Hypothalamus (tissue), 51 donors: ENCODE data around the gene ANKRD42.
A peak's percentile ranks its signal among the peaks of the same experiment; 100 is the strongest.
"Not testable (repeated sequence)": the region's sequence is repeated elsewhere in the genome, so short reads cannot be mapped to it uniquely, and the experiment has no call there.

ENCODE experiments used
- DNase-seq, 51 donors: peaks; one replicate each; lab custom pipeline; 2025; lab: John Stamatoyannopoulos, UW

ANKRD42 gene

DNA sequence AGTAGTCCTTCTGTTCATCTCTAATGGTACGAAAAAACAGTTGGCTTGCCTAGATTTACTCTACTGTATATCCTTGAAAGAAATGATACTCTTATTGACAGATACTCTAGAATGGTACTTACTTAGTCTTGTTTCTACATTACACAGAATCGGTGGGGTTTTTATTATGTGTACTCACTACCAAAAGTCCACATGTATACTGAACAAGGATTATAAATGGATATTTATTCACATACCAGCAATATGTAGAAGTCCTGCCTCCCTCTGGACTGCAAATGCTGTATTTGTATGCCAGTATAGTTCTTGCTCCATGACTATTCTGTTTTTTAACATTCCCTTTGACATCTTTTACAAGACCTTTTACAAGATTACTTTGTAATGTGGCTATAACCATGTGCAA lies 22.6 kb upstream of the ANKRD42 start:
- DNase-seq = no peak

DNA sequence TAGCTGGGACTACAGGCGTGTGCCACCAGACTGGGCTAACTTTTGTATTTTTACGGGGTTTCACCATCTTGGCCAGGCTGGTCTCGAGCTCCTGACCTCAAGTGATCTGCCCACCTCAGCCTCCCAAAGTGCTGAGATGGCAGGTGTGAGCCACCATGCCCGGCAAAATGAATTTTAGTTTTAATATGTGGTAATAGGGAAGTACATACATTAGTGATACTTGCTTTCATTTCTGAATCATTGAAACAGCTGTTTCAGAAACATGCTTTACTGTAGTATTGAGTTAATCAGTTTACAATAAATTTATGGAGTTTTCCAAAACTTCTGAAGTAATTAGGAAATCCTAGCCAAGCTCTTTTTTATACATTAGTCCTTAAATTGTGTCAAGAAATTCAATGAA lies 21.0 kb upstream of the ANKRD42 start:
- DNase-seq = no peak

DNA sequence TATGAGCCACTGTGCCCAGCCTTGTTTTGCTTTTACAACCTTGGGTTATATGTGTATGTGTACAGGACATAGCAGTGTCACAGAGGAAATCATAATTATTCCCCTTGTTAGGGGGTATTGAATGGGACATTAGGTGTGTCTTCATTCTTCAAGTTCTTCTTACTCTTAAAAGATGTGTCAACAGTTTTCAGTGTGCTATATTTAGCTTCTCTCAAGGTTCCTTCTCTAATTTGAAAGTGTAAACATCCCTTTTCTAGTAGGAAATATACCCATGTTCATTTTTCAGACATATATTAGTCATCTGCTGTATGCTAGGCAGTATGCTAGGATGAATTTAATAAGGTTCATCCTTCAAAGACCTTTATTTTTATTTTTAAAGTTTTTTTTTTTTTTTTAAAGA lies 19.5 kb upstream of the ANKRD42 start:
- no peak for DNase-seq

DNA sequence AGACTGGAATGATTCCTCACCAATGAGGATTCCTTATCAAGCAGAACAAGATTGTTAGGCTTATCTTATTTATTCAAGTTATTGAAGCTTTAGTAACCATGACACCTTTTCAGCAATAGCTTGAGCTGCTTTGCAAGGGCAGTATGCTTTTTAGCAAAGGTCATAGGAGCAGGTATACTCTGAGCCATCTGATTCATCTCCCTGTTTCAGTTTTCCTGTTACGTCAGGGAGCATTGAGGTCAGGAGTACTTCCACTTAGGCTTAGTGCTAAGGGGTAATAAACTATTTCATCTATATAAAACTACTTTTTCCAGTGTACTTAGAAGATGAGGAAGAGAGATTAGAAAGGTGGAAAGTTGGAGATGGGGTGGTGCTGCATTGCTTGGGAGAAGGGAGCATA lies 17.7 kb upstream of the ANKRD42 start:
- no peak for DNase-seq

DNA sequence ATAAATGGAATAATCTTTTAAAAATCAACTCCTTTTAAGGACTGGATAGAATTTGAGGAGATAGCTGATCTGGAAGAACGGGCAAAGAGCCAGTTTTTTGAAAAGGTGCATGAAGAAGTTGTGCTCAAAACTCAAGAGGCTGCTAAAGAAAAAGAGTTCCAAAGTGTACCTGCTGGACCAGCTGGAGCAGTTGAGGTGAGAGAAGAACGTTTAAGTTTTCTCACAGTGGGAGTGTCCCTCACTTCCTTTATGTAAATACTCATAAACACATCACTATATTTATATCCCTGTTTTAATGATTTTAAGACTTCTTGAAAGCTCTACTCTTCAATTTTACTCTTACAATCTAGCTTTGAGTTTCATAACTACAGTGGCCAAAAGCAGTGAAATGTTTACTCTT lies 11.7 kb upstream of the ANKRD42 start:
- no peak for DNase-seq

DNA sequence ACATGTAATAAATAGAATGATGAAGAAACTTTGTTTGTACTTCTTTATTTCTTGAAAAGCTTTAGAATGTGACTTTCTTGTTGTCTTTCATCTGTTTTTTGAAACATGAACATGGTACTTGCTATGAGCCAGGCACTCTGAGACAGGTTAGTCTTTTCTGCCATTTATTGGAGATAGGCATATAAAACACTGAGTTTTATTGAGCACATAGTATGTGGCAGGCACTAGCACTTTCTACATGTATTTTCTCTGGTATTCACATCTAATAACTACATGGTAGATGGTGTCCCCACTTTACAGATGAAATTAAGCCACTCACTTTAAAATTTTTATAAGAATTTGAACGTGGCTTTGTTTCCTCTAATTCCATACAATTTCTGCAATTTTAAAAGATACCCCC lies 7.7 kb upstream of the ANKRD42 start:
- no peak for DNase-seq

DNA sequence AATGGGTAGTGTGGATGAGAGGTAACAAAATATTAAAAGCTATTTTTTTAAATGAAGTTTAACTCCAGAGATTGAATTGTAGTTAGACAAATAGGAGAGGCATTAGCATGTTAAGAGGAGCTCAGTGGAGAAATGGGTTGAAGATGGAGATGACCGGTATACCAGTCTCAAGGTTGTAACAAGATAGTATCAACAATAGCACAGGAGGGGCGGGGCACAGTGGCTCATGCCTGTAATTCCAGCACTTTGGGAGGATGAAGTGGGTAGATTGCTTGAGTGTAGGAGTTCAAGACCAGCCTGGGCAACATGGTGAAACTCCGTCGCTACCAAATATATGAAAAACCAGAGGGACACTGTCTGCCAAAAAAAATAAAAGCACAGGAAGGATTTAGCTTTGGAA lies 6.0 kb upstream of the ANKRD42 start:
- DNase-seq = no peak

DNA sequence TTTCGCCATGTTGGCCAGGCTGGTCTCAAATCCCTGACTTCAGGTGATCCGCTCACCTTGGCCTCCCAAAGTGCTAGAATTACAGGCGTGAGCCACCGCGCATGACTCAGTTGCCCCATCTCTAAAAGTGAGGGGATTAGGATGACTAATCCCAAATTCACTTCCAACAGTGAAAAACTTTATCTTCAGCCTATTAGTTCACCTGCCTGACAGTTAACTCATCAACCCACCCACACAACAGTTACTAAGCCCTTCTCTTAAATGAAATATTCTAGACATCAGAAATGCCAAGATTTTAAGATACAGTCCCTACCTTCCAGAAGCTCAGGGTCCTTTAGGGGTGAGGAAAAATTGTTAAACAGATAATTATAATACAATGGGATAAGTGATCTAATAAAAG lies 2.0 kb upstream of the ANKRD42 start:
- DNase-seq = no peak

DNA sequence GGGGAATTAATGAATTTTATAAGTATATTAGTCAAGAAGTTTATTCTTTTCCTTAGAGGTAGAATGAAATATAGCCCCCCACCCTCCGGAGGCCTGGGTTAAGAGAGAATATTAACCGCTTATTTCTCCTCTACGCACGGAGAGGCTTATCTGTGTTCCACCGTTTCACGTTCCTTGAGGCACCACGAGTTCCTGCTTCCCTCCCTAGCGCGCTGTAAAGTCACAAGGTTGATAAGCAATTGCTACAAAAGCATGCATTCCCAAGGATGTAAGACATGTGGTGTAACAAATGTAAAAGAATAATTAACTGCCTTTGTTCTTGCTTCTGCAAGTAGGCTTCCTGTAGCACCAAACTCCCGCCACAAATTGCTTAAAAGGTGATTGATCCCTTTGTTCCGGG lies 1.5 kb upstream of the ANKRD42 start:
- no peak for DNase-seq

DNA sequence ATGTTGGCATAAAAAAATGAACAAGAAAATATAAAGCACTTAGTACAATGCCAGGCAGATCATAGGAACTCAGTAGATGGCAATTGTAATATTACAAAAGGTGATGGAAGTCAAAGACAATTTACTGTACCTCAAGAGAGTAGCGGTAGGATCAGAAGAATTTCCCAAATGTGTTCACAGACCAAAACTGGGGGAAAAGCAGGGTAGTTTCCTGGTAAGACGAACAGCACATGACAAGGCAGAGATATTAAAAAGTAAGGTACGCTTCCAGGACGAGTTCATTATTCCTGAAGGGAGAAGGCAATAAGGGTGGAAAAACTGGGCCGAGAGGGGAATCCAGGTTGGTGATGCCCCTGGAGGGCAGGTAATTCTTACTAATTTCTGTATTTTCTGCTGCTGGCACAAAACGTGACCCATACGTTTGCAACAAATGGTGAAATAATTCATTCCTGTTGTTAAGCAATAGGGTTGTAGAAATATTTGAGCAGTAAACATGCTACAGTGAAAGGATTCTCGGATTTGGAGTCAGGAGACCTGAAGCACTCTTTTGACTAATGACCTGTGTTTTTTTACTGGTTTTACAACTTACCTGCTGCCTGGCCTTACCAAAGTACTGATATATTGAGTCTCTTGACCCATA lies 786 bp upstream of the ANKRD42 start:
- no peak for DNase-seq

DNA sequence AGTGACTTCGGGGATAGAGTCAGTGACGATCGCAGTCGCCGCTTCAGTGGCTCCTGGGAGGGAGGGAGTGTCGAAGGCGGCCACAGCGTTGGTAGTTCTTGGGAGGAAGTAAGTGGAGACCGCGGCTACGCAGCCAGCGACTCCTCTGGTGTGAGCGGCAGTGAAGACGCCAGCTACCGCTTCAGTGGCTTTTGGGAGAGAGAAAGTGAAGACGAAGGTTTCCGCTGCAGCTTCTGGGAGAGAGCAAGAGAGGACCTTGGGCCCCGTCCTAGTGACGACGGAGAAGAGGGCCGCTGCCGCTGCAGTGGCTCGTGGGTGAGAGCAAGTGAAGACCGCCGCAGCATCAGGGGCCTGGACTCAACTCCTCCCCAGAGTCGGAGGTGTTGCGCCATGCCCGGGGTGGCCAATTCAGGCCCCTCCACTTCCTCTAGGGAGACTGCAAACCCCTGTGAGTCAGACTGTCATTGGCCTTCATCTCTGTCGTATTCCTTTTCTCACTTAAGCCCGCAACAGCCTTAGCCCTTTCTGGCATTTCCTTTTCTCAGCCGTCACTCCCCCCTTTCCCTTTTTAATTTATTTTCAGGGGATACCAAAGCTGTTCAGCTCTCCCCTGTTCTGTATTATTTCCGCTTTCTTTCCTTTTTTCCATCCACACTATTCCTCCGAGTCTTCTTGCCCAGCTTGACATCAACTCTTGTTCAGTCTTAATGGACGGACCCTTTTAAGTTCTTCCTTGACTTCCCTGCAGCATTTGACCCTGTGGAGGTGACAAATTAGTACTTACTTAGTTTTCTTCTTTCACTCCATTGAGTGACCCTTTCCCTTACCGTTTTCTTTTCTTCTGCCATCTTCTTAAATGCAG lies 1.0 kb downstream of the ANKRD42 start:
- DNase-seq = peak in 43 of 51 donors; percentile 5 to 77 (median 29)

DNA sequence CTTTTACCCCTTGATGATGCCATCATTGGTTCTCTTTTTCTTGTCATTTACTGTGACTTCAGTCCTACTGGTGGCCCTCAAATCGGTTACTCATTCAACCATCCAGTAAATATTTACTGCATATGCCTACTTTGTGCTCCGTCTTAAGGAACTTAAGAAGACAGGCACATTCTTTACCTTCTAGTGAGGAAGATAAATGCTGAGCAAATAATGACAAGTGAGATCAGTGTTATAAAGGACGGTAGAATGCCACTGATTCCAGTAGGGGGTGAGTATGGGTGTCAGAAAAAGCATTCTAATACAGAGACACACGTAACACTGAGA lies 1.6 kb downstream of the ANKRD42 start:
- DNase-seq = no peak

DNA sequence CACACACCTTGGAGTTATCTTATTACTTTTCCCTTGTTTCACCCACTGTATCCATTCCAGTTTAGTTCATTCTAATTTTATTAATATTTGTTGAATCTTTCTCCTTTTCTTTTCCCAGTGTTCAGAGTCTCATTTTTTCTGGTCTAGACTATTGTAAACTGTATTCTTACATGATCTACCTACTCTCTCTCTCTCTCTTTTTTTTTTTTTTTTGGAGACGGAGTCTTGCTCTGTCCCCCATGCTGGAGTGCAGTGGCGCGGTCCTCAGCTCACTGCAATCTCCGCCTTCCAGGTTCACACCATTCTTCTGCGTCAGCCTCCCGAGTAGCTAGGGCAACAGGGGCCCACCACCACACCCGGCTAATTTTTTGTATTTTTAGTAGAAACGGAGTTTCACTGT lies 2.1 kb downstream of the ANKRD42 start:
- no peak for DNase-seq

DNA sequence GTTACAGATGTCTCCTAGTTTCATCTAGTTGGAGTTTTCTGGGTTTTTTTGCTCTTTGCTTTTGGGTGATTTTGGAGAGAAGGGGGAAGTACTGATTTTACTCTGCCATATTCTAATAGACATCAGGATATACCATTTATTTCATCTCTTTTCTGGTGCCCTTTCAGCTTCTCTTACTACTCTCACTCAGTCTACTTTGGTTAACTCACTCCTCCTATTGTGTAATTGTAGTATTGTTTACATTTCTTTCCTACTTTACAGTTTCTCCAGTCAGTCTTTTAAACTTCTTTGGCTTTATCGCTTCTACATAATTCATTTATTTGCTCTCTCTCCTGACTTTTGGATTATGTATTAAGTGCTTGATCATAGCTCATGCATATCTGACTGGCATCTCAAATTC lies 6.5 kb downstream of the ANKRD42 start:
- no peak for DNase-seq

DNA sequence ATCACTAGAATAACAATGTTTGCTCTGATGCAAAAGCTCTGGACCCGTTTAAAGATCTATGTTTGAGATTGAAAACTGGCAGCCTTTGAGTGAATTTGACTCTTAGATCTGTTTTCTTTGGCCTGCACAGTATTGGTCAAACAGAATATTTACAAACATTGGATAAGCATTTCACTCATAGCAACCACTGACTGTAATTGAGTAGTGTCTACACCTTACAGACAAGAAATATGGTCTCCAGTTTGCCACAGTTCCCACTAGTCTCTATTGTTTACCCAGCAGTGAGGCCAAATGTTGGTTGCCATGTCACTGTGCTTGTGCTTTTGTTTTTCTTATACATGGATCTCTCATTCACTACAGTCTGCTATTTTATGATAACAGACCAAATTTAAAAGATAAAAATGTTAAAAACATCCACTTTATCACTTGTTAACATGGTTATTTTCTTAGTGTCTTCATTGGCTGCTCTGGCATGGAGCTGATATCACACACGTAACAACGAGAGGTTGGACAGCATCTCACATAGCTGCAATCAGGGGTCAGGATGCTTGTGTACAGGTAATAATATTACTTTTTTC lies 12.2 kb downstream of the ANKRD42 start:
- DNase-seq = no peak

DNA sequence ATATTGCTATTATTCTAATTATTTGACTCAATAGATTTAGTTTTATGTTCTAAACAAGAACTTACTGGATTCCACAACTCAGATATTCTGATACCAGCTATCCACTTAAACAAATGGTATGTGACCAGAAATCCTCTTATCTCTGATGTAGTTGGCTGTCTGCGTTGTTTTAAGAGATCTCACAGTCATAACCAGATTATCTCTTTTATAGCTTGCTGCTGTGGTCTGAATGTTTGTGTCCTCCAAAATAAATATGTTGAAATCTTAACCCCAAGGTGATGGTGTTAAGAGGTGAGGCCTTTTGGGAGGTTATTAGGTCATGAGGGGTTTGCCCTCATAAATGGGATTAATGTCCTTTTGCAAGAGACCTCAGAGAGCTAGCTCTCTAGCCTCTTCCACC lies 12.7 kb downstream of the ANKRD42 start:
- no peak for DNase-seq

DNA sequence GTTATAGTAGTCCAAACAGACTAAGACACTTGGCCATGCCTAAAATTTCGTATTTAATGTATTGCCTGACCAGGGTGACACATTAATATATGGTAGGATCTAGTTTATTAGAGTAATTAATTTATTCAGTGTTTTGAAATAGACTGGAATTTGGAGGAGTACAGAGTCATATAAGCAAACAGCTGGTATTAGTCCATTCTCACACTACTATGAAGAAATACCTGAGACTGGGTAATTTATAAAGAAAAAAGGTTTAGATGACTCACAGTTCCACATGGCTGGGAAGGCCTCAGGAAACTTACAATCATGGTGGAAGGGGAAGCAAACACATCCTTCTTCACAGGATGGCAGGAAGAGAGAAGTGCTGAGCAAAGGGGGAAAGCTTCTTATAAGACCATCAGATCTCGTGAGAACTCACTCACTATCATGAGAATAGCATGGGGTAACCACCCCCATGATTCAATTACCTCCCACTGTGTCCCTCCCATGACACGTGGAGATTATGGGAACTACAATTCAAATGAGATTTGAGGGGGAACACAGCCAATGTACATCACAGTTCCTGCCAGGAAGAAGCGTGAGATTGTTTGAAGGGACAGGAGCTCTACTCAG lies 13.4 kb downstream of the ANKRD42 start:
- not testable (repeated sequence) for DNase-seq

DNA sequence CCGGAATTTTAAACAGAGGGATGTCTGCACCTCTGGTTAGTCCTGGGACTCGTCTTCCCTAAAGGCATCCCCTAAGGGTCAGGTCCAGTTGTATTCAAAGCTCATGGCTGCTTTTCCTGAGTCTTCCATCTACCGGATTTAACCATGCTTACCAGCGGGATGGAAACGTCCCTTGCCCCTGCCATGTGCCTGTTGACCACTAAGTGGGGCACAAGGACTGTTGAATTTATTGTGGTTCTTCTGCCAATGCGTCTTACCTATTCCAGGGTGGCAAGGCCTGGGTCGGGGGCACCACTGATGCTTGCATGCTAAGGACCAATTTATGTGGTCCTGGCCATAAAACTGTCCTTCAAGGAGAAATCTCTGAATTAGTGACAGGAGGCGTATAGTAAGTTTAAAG lies 25.6 kb downstream of the ANKRD42 start:
- no peak for DNase-seq

DNA sequence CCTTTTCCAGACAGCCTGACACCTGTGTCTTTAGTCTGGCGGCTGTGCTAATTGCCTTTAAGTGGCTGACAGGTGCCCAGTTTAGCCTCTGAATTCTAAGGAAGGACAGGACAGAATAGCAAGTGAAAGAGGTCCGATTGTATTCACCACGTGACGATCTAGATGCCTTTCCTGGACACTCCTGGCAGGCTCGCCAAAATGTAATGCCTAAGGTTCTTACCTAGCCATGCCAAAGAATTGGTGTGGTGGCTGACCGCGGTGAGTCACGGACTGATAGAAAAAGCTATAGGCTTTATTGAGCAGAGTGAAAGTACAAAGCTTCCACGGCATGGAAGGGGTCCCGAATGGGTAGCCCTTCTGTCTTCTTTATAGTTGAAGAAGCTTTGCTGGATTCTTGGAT lies 26.7 kb downstream of the ANKRD42 start:
- DNase-seq = no peak

DNA sequence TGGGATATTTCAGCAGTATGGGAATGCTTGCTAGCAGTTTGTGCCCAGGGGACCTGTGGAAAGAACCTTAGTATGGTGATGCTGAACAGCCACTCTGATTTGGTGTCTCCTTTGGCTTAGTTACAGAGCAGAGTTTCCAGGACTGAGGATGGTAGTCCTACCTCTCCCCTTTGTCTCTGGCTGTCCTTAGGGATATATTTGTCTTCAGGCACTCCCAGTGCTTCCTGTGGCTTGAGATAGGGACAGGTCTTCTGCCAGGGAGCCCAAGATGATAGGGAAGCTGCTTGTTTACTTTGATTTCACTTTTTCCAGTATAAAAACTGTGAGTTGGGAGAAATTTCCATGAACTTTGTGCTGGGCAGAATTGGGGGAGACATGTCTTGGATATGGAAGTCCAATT lies 28.2 kb downstream of the ANKRD42 start:
- DNase-seq = no peak

DNA sequence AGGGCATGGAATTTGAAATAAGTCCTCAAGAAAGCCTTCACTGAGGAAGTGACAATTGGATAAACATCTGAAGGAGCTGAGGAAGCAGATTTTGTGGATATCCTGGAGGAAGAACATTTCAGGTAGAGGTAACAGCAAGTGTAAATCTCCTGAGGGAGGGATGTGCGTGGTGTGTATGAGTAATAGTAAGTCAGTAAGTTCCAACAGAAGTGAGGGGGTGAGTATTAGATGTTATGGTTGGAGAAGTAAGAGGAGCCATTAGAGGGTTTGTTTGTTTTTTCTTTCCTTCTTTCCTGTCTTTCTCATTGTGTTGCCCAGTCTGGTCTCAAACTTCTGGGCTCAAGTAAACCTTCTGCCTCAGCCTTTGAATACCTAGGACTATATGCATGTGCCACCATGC lies 29.0 kb downstream of the ANKRD42 start:
- DNase-seq = no peak

DNA sequence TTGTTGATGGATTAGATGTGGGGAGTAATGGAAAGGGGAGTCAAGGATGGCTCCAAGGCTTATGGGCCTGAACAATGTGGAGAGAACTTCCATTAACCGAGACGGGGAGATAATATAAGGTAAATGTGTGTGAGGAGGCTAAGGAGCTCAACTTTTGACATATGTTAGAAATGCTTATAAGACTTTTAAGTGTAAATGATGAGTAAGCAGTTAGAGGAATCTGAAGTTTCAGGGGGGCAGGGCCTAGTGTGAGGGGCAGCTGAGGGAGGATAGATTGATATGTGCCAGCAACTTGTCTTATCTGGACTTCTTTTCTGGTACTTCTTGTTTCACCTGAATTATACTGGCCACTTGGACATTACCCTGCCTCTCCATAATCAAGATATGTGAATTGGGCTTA lies 29.9 kb downstream of the ANKRD42 start:
- no peak for DNase-seq
